ENCODE results near the gene HIC2. TPM values are rescaled to one million over a fixed set of nuclear protein-coding genes. Genes with fewer than 3 reads are reported as not detected.

Gene HIC2
- total and polyA plus RNA-seq, 2 of the 13 experiments (the other 11 are each of a cell fraction or from before 2014, with no cell fraction given), result 5.0 to 13.7 TPM

GRCh38 chr22:21457023-21457787 lies 40.0 kb downstream of the HIC2 start (continued):
- TF ChIP-seq ZNF407 (CRISPR knock-in tag; IDR thresholded peaks at IDR 0.05; ENCODE audit: not compliant biosample characterization), result no peak
- no peak for TF ChIP-seq CENPBD1 (CRISPR knock-in tag; IDR thresholded peaks at IDR 0.05; ENCODE audit: borderline replicate concordance, low read depth)
- TF ChIP-seq REST (IDR thresholded peaks at IDR 0.05; ENCODE audit: borderline replicate concordance in 1 of 2, low read depth in 1 of 2, low read length in 2 of 2), result no peak
- TF ChIP-seq RFX3 (CRISPR knock-in tag; IDR thresholded peaks at IDR 0.05), result no peak
- TF ChIP-seq PAWR (CRISPR knock-in tag; IDR thresholded peaks at IDR 0.05; ENCODE audit: borderline replicate concordance), result no peak
- TF ChIP-seq MIER2 (CRISPR knock-in tag; IDR thresholded peaks at IDR 0.05), result no peak
- no peak for TF ChIP-seq CBX1 (IDR thresholded peaks at IDR 0.05; ENCODE audit: low read depth)
- no peak for TF ChIP-seq GPBP1L1 (CRISPR knock-in tag; IDR thresholded peaks at IDR 0.05)
- no peak for TF ChIP-seq YEATS2 (CRISPR knock-in tag; IDR thresholded peaks at IDR 0.05; ENCODE audit: borderline replicate concordance)
- no peak for TF ChIP-seq ZNF883 (CRISPR knock-in tag; IDR thresholded peaks at IDR 0.05; ENCODE audit: not compliant biosample characterization)
- no peak for TF ChIP-seq TERF1 (CRISPR knock-in tag; IDR thresholded peaks at IDR 0.05)
- peak; percentile 53; the same call in 1 of the 2 replicates for TF ChIP-seq NR2F2 (IDR thresholded peaks at IDR 0.05; ENCODE audit: borderline replicate concordance, low read depth)
- TF ChIP-seq ZC3H4 (CRISPR knock-in tag; IDR thresholded peaks at IDR 0.05; ENCODE audit: borderline replicate concordance), result no peak

Measured in HepG2 (cell line).